ENCODE measurements around the gene USP4. TPM values are rescaled to one million over a fixed set of nuclear protein-coding genes. Genes with fewer than 3 reads are reported as not detected.

USP4 gene, protein sequence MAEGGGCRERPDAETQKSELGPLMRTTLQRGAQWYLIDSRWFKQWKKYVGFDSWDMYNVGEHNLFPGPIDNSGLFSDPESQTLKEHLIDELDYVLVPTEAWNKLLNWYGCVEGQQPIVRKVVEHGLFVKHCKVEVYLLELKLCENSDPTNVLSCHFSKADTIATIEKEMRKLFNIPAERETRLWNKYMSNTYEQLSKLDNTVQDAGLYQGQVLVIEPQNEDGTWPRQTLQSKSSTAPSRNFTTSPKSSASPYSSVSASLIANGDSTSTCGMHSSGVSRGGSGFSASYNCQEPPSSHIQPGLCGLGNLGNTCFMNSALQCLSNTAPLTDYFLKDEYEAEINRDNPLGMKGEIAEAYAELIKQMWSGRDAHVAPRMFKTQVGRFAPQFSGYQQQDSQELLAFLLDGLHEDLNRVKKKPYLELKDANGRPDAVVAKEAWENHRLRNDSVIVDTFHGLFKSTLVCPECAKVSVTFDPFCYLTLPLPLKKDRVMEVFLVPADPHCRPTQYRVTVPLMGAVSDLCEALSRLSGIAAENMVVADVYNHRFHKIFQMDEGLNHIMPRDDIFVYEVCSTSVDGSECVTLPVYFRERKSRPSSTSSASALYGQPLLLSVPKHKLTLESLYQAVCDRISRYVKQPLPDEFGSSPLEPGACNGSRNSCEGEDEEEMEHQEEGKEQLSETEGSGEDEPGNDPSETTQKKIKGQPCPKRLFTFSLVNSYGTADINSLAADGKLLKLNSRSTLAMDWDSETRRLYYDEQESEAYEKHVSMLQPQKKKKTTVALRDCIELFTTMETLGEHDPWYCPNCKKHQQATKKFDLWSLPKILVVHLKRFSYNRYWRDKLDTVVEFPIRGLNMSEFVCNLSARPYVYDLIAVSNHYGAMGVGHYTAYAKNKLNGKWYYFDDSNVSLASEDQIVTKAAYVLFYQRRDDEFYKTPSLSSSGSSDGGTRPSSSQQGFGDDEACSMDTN
- total RNA-seq, result 71.3 TPM
- long read RNA-seq, transcript USP4-202 (21 exons, 3,222 nt), result minor isoform, 28 of 172 reads
- long read RNA-seq, transcript USP4-201 (22 exons, 3,126 nt), result major isoform, 80 of 172 reads
- long read RNA-seq, partial matches to known transcripts, result 21 of 172 reads
- long read RNA-seq, other reads (novel, unspliced or antisense), result 42 of 172 reads

DNA sequence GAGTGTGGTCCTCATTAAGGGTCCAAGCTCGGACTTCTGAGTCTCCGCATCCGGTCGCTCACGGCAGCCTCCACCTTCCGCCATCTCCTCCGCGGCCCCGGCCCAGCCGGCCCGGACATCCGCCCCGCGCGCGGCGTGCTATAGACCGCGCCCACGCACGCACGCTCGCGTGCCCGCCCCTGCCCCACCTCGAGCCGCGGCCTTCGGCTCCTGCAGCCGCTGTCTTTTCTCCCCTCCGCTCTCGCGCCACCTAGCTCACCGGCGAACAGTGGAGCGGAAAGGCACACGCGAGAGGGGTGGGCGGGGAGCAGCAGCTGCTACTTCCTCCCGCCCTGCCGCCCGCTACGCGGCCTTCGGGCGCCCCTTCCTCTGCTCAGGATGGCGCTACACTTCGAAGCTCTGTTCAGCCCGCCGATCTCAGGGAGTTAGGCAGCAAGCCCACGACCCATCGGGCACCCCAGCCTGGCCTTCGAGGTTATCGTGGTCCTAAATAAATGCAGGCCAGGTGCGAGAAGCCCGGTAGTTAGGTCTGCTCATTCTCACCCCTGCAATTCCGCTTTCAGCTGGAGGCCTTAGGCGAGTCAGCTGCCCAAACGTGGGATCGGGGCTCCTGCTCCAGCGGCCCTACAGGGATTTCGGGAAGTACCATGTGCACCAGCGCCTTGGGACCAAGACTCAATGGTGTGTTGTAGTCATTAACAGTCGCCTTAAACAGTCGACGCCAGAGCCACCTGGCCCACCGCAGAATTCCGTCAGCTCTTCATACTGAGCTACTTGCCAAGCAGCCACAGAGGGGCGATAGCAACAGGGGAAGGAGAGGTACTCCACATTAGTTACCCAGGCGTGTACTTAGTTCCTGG is at the start of gene USP4:
TSS of gene USP4 (minus strand) at position 113 of the 860 bp plus-strand sequence. CDS start at position 84, 29 bp downstream.
- H3K27ac ChIP-seq, result peak within 1 kb of the TSS; percentile 99

DNA sequence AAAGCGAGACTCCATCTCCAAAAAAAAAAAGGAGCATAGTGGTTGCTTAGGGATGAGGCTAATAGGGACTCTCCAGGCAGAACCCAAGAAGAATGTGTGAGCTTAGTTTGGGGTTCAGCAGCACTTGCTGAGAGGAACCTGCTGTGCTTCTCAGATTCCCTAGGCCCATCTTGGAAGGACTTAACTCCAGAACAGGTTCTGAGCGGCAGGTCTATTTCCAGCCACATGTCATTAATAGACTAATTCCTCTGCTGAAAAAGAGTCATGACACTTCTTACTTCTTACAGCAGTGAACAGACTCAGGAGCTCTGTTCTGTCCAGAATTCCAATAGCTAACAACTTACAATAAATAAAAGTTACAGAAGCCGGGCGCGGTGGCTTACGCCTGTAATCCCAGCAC is 49.4 kb upstream of the USP4 start:
- peaks cover 13% of the 10 kb centered on the region for H3K36me3 ChIP-seq
- peaks cover 64% of the 10 kb centered on the region for H3K4me1 ChIP-seq
- H3K9me3 ChIP-seq, result no peaks in the 10 kb centered on the region
- TF ChIP-seq, protein P1, sequence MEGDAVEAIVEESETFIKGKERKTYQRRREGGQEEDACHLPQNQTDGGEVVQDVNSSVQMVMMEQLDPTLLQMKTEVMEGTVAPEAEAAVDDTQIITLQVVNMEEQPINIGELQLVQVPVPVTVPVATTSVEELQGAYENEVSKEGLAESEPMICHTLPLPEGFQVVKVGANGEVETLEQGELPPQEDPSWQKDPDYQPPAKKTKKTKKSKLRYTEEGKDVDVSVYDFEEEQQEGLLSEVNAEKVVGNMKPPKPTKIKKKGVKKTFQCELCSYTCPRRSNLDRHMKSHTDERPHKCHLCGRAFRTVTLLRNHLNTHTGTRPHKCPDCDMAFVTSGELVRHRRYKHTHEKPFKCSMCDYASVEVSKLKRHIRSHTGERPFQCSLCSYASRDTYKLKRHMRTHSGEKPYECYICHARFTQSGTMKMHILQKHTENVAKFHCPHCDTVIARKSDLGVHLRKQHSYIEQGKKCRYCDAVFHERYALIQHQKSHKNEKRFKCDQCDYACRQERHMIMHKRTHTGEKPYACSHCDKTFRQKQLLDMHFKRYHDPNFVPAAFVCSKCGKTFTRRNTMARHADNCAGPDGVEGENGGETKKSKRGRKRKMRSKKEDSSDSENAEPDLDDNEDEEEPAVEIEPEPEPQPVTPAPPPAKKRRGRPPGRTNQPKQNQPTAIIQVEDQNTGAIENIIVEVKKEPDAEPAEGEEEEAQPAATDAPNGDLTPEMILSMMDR (IDR thresholded peaks at IDR 0.05), result no peak
- no peak overlapping the region for H3K4me3 ChIP-seq
- no peak for DNase-seq
- intact Hi-C loops (cut with DNase I), result no loop called here
- no peak for ATAC-seq
- no peak overlapping the region for H3K27ac ChIP-seq
- no peaks in the 10 kb centered on the region for H3K27me3 ChIP-seq (ENCODE audit: low read depth)

More for the DNA sequence above, at the start of gene USP4:
- Histone ChIP-seq H3K36me3 (peaks cover 20% of the 10 kb centered on the region), H3K27me3 (ENCODE audit: low read depth) (no peaks in the 10 kb centered on the region), H3K4me1 (peaks cover 63% of the 10 kb centered on the region), H3K9me3 (no peaks in the 10 kb centered on the region), H3K4me3 (peak within 1 kb of the TSS; percentile 83)
- TF ChIP-seq, protein P1 (IDR thresholded peaks at IDR 0.05), result peak; percentile 40
- peak; percentile 97 for ATAC-seq
- DNase-seq, result peak; percentile 97
- intact Hi-C loops (cut with DNase I), result no loop called here

DNA sequence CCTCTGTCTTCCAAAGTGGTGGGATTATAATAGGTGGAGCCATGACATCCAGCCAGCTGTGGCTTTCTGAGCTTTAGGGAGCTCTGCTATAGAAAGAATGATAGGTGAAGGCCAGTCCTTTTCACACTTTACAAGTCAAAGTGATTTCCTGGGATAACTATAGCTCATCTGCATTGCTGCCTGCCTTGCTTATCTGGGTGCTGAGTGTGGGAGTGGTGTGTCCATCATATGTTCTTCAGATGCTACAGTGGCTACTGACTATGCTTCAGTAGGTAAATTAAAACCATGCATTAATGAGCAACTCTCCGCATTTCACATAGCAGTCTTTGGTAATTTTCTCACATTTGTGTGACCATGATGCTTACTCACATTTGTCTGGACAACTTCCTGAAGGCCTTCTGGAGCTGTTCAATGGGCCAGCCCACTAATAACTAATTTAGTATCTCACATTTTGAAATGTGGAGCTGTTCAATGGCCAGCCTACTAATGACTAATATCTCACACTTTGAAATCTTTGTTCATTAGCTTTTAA is 48.5 kb upstream of the USP4 start:
- peaks cover 9% of the 10 kb centered on the region for H3K36me3 ChIP-seq
- H3K4me3 ChIP-seq, result no peak overlapping the region
- H3K27ac ChIP-seq, result no peak overlapping the region
- H3K4me1 ChIP-seq, result peaks cover 72% of the 10 kb centered on the region
- ATAC-seq, result no peak
- no peaks in the 10 kb centered on the region for H3K9me3 ChIP-seq
- H3K27me3 ChIP-seq (ENCODE audit: low read depth), result no peaks in the 10 kb centered on the region
- TF ChIP-seq, protein P1 (IDR thresholded peaks at IDR 0.05), result no peak
- no peak for DNase-seq
- intact Hi-C loops (cut with DNase I), result no loop called here

DNA sequence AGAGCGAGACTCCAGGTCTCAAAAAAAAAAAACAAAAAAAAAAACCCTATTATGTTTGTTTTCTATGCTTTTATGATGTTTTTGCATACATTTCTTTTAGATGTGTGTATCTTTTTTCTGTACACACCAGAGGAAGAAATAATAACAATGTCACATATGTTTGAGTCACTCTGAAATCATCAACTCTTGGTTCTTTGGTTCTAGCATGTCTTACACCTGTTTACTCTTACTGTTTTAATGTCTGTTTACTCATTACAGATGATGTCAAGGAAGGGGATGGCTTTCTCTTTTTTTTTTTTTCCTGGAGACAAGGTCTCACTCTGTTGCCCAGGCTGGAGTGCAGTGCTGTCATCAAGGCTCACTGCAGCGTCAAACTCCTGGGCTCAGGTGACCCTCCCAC is 47.9 kb upstream of the USP4 start:
- TF ChIP-seq, protein P1 (IDR thresholded peaks at IDR 0.05), result no peak
- Histone ChIP-seq H3K4me1 (peaks cover 73% of the 10 kb centered on the region), H3K27me3 (ENCODE audit: low read depth) (no peaks in the 10 kb centered on the region), H3K27ac (no peak overlapping the region), H3K4me3 (no peak overlapping the region), H3K36me3 (peaks cover 9% of the 10 kb centered on the region), H3K9me3 (no peaks in the 10 kb centered on the region)
- intact Hi-C loops (cut with DNase I), result no loop called here
- DNase-seq (no peak), ATAC-seq (no peak)

Data from lower lobe of right lung (tissue), 2 donors.